Mesothelial cell of epicardium (in vitro differentiated cells): ENCODE results near the gene CHAF1A. TPM values are rescaled to one million over a fixed set of nuclear protein-coding genes. Genes with fewer than 3 reads are reported as not detected.

Source experiments
- DNase-seq, 2 experiments: peaks; one replicate each; pipeline ENCODE4 v3.0.0; 2021; ENCODE audit warnings: low spot score in 2 of 2; ENCODE audit not compliant: unreplicated experiment in 2 of 2
- H3K27ac Mint-ChIP-seq: 2 replicates; pipeline ENCODE4 v1.8.0; 2021; ENCODE audit warnings: mixed read lengths
- H3K27me3 Mint-ChIP-seq: 2 replicates; pipeline ENCODE4 v1.8.0; 2021; ENCODE audit warnings: low read depth, mixed read lengths
- H3K36me3 Mint-ChIP-seq: 2 replicates; pipeline ENCODE4 v1.8.0; 2021; ENCODE audit warnings: mixed read lengths
- H3K4me1 Mint-ChIP-seq: 2 replicates; pipeline ENCODE4 v1.8.0; 2021; ENCODE audit warnings: mixed read lengths
- H3K4me3 Mint-ChIP-seq: 2 replicates; pipeline ENCODE4 v1.8.0; 2021; ENCODE audit warnings: mild to moderate bottlenecking, moderate library complexity, mixed read lengths
- H3K9me3 Mint-ChIP-seq: 2 replicates; pipeline ENCODE4 v1.8.0; 2021; ENCODE audit warnings: mixed read lengths
- total RNA-seq: library from RNA; stranded (reverse); gene quantifications from 3 replicates; pipeline ENCODE4 v1.2.1, GENCODE V29; 2021
- TF ChIP-seq, protein P1 (sequence below): fragments of 200-600 bp; sonication (generic); IDR thresholded peaks from one replicate; pipeline ENCODE4 v1.5.0; 2021; ENCODE audit warnings: antibody characterized with exemption; ENCODE audit not compliant: unreplicated experiment

The CHAF1A gene
- total RNA-seq, 1 donor from 2014 or later = 33.1 TPM

DNA sequence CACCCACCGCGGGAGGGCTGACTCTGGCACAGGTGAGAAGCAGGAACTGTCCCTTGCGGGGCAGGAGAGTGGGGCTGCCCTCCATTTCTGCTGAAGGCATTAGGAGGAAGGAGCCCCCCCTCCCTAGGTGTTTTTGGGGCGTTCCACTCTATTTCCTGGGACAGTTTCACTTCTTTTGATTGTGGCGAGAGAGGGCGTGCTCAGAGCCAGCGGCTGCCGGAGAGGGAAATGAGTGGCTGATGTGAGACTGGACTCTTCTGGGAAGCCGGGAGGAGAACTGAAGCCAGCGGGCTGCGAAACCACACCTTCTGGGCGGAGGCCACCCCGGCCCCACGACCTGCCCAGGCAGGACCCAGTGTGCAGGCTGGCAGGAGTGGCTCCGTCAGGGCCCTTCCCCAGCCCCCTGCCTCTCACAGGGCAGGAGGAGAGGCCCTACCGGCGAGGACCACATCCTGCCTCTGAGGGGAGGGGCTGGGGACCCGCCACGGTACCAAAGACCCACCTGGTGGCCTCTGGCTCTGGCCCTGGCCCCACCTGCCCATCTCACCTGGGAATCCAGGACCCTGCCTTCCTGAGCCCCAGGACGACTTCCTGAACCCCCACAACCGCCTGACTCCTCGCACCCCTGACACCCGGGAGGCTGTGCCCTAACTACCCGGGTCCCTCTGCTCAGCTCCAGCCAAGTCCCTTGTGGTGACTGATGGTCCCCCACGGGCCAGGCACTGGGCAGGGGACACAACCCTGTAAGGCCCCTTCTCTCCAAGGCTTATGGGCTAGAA is 33.1 kb upstream of the CHAF1A start:
- Mint-ChIP-seq H3K9me3 (no peaks in the 10 kb centered on the region), H3K4me3 (peak overlapping the region; percentile 28)

DNA sequence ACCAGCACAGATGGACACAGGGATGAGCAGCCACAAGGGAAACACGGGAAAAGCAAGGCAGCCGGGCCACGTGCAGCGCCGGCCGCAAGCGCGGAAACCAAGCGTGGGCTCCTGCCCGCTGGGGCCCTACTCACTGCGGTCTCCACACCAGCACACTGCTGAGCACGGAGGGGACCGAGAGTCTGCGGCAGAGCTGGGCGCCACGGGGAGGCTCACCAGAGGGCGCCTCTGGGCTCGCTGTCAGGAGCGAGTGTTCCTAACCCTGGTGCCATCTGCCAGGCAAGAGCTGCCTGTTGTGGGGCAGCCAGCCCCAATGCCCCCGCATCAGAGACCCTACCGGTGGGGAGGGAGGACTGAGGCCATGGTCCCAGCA is 32.6 kb upstream of the CHAF1A start:
- peak overlapping the region; percentile 28 for H3K4me3 Mint-ChIP-seq

More for the DNA sequence above, 33.1 kb upstream of the CHAF1A start:
- TF ChIP-seq, protein P1, sequence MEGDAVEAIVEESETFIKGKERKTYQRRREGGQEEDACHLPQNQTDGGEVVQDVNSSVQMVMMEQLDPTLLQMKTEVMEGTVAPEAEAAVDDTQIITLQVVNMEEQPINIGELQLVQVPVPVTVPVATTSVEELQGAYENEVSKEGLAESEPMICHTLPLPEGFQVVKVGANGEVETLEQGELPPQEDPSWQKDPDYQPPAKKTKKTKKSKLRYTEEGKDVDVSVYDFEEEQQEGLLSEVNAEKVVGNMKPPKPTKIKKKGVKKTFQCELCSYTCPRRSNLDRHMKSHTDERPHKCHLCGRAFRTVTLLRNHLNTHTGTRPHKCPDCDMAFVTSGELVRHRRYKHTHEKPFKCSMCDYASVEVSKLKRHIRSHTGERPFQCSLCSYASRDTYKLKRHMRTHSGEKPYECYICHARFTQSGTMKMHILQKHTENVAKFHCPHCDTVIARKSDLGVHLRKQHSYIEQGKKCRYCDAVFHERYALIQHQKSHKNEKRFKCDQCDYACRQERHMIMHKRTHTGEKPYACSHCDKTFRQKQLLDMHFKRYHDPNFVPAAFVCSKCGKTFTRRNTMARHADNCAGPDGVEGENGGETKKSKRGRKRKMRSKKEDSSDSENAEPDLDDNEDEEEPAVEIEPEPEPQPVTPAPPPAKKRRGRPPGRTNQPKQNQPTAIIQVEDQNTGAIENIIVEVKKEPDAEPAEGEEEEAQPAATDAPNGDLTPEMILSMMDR = no peak
- Mint-ChIP-seq H3K27me3 (no peaks in the 10 kb centered on the region), H3K36me3 (no peaks in the 10 kb centered on the region), H3K4me1 (peaks cover 42% of the 10 kb centered on the region), H3K27ac (peak overlapping the region; percentile 95)
- DNase-seq = no peak

DNA sequence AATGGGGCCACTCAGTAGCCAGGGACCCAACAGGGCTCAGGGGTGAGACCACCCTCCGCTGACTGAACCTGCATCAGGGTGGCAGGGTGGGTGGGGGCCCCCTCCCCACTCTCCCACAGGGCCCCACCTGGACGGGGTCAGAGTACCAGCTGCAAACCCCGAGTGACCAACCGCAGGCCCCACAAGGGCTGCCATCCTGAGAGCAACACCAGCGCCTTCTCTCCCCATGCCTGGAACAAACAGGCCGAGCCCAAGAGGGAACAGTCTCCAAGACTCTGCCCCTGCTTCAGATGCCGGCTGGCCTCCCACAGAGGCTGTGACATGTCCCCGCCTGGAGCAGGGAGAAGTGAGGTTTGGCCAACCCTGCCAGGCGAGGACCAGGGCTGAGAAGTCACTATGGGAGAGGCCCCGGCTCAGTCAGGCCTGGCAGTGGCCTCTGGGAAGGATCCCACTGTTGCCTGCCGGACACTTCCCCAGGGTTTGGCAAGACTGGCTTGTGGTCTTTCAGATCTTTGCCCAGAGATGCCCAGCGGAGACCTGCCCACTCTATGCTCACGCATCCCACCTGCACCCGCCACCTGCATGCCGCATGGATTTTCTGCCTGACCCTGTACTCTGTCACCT is 31.9 kb upstream of the CHAF1A start:
- H3K27ac Mint-ChIP-seq = peak overlapping the region; percentile 59
- peaks cover 51% of the 10 kb centered on the region for H3K4me1 Mint-ChIP-seq

More for the DNA sequence above, 32.6 kb upstream of the CHAF1A start:
- TF ChIP-seq, protein P1 = no peak
- peak overlapping the region; percentile 93 for H3K27ac Mint-ChIP-seq
- peaks cover 44% of the 10 kb centered on the region for H3K4me1 Mint-ChIP-seq
- DNase-seq = no peak
- H3K36me3 Mint-ChIP-seq = no peaks in the 10 kb centered on the region
- H3K9me3 Mint-ChIP-seq = no peaks in the 10 kb centered on the region
- H3K27me3 Mint-ChIP-seq = no peaks in the 10 kb centered on the region

DNA sequence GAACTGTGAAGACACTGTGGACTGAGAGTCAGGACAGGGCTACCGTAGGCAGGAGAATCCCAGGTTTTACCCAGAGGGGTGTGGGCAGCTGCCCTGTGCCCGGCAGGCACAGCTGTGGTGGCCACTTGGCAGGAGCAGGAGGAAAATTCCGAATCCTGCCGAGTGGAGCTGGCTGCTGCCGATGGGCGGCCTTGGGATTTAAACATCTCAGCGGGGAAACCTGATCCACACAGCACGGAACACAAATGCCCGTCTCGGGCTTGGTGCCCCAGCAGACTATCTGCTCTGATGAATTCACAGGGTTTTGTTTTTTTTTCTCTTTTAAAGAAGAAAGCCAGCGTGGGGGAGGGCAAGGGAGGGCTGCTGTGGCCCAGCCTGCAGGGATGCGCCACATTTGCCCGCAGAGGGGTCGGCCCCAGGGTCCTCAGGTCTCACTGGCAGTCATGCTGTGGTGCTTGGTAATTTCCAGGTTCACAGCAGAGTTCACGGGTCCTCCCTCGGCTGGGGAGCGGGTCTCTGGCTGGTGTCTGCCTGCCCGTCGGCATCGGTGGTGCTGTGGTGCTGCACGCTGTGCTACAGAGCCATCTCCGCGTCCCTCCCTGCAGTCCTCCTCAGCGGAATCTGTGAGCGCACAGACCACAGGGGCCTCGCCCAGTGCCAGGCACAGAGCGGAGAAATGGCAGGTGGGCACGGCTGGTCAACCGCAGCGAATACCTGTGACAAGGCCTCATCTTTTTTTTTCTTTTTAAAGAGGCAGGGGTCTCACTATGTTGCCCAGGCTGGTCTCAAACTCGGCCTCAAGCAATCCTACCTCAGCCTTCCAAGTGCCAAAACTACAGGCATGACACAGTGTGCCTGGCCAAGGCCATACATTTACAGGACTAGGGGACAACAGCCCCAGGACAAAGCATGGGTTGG is 30.9 kb upstream of the CHAF1A start:
- Mint-ChIP-seq H3K27me3 (no peaks in the 10 kb centered on the region), H3K4me1 (peaks cover 61% of the 10 kb centered on the region), H3K4me3 (no peak overlapping the region), H3K27ac (peak overlapping the region; percentile 59), H3K9me3 (no peaks in the 10 kb centered on the region), H3K36me3 (no peaks in the 10 kb centered on the region)
- TF ChIP-seq, protein P1 = no peak
- no peak for DNase-seq

More for the DNA sequence above, 31.9 kb upstream of the CHAF1A start:
- H3K4me3 Mint-ChIP-seq = no peak overlapping the region
- TF ChIP-seq, protein P1 = no peak
- no peaks in the 10 kb centered on the region for H3K27me3 Mint-ChIP-seq
- no peaks in the 10 kb centered on the region for H3K9me3 Mint-ChIP-seq
- DNase-seq = no peak
- H3K36me3 Mint-ChIP-seq = no peaks in the 10 kb centered on the region

DNA sequence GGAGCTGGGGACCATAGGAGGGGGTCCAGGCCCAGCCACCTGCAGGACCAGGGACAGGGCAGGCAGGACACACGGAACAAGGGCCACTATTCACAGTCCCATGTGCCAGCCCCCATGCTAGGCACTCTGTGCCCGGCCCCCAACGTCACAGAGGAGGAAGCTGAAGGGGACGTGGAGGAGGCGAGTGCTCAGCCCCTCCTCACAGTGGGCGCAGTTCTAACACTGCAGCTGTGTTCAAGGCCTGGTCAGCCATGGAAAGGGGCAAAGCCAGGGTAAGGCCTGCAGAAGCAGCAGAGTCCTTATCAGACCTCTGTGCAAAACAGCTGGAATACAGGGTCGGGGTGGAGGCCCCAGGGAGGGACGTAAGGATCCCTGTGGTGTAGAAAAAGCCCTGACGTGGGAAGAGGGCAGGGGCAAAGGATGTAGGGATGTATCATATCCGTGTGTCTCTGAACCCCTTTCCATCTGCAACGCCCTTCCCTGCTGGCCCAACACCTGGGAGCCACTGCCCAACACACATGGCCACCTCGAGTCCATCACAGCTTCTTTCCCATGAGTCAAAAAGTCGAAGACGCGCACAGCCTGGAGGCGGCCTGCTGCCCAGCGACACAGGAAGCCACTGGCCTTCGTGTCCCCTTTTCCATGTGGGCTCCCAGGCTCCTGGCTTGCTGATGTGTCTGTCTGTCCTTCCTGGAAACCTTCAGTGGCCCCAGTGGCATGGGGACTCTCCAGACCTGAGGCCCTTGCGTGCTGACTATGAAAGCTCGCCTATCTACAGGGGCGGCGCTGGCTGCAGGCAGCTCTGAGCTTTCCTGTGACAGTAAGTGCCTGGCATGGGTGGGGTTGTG is 30.1 kb upstream of the CHAF1A start:
- peak overlapping the region; percentile 71 for H3K27ac Mint-ChIP-seq

More for the DNA sequence above, 30.1 kb upstream of the CHAF1A start:
- H3K4me1 Mint-ChIP-seq = peaks cover 69% of the 10 kb centered on the region
- TF ChIP-seq, protein P1 = no peak
- no peaks in the 10 kb centered on the region for H3K36me3 Mint-ChIP-seq
- H3K27me3 Mint-ChIP-seq = no peaks in the 10 kb centered on the region
- no peak overlapping the region for H3K4me3 Mint-ChIP-seq
- no peak for DNase-seq
- no peaks in the 10 kb centered on the region for H3K9me3 Mint-ChIP-seq
